HG02678 (cell line): ENCODE measurements around the gene UBC.

Experiments
- ATAC-seq: cut with Tn5 transposase; IDR thresholded peaks from one replicate; pipeline ENCODE4 v1.9.1; 2021; ENCODE audit warnings: mild to moderate bottlenecking, moderate library complexity; ENCODE audit not compliant: unreplicated experiment

The UBC gene

DNA sequence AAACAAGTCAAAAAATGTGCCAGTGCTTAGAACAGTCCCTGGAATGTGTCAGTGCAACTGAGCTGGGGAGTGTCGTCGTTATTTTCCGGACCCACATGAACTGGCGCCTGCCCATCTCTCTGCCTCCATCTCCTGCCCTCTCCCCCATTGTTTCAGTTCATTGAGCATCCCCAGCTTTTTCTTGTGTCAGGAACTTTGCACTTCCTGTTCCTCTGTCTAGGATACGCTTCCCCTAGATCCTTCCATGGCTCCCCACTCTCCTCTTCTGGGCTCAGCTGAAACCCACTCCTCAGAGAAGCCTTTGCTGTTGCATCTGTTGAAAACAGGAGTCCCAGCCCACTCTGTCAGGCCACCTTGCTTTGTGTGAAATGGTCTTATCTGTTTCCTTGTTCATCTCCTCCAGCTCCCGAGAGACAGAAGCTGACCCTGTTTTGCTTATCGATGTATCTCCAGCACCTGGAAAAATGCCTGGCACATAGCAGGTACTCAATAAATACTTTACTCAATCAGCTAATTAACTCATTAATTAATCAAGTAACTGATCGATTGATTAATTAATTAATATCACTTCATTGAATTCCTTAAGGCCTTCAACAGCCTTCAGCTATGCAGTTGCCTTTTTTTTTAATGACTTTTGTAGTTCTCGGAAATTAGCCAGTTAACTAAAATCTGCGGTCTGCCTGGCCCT, 48.1 kb downstream of the UBC start:
- no peak for ATAC-seq

DNA sequence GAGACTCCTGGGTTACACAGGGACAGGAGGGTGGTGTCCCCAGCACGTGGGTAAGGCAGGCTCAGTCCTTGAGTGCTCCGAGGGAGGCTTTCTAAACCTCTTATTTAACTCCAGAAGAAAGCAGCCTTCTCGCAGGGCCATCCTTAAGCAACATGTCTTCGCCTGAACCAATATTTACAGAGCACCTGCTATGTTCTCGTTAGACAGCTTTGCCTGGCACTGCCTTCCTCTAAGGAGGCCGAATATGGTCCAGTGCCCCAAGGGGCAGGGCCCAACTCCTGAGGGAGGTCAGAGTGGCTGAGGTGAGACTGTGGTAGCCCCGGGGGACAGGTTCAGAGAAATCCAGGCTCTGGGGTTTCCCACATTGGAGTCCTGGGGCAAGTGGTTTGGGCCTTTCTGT, 48.7 kb downstream of the UBC start:
- no peak for ATAC-seq

DNA sequence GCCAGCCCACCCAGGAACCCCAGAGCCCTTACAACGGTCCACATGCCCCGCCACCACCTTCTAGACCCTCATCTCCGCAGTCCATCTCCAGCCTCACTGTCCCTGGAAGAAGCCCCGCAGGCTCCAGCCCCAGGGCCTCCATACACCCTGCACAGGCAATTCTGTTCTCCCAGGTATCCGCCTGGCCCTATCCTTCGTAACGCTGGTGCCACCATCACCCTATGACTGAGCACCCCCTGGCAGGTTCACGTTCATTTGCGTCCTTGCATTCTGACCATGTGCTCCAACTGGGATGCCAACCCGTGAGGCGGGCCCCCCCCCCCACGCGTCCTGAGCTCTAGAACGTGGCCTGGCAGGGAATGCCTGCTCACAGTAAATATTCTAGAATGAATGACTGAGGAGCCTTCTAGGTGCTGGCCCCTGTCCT, 50.1 kb downstream of the UBC start:
- ATAC-seq, result no peak

DNA sequence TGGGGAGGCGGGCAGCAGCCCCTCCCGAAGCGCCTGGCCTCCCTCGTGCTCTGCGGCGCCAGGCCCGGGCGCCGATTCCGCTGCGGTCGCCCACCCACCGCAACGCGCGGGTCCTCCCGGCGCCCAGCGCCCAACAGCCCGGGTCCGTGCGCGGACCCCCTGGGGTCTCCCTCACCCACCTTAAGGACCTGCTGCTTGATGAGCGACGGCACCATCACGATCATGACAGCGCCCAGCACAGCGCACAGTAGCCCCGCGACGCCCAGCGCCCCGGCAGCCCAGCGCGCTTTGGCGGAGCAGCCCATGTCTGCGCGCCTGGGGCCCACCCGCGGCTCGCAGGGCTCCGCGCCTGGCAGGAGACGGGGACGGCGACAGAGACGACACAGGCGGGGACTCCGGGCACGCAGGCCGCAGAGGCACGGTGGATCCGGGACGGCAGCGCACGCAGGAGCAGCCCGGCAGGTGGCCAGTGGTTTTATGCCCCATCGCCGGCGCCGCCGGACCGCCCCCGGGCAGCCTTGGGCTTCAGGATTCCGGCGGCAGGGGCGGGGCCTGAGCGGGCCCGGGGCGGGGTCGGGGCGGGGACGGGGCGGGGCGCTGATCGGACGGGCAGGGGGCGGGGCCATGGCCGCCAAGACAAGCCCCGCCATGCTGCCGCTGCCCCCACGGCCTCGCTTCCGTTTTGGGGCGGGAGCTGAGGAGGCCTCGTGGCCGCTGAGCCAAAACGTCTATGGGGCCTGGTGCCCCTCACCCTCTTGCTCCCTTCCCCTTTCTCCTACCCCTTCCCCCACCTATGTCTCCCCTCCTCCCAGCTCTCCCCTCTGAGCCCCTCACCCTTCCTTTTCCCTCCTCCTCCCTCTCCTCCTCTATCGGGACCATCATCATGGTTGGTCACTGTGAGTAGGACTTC, 50.8 kb downstream of the UBC start, which contains the start of gene SCARB1:
SCARB1 (minus strand) TSS at position 449 of the 910 bp plus-strand sequence; CDS start at position 305, 144 bp downstream.
- ATAC-seq, result peak; percentile 78

DNA sequence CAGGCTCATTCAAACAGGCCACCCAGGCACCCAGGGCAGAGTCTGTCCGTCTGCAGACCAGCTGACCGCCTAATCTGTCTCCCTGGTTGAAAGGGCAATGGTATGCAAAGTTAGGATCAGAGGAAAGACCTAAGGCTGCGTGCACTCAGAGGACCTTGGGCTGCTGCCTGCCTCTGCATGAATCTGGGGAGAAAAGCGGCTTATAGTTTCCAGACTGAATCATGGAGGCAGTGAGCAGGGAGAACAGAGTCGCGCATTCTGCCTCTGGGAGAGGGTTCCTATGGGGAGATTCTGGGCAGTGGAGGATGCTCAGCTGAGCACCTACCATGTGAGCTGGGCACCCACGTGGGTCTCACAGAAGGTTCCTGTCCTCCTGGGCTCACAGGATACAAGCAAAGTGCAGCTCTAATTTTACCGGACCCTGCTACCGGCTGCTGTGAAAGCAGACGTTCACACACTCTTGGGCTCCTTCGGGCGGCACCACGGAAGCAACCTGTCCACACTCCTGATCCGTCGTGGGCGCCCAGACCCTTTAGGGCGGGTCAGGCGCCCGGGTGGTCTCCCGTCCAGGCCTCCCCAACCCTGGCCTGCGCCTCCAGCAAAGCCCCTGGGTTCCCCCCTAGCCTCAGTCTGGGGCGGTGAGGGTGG, 51.6 kb downstream of the UBC start:
- ATAC-seq, result peak; percentile 35

DNA sequence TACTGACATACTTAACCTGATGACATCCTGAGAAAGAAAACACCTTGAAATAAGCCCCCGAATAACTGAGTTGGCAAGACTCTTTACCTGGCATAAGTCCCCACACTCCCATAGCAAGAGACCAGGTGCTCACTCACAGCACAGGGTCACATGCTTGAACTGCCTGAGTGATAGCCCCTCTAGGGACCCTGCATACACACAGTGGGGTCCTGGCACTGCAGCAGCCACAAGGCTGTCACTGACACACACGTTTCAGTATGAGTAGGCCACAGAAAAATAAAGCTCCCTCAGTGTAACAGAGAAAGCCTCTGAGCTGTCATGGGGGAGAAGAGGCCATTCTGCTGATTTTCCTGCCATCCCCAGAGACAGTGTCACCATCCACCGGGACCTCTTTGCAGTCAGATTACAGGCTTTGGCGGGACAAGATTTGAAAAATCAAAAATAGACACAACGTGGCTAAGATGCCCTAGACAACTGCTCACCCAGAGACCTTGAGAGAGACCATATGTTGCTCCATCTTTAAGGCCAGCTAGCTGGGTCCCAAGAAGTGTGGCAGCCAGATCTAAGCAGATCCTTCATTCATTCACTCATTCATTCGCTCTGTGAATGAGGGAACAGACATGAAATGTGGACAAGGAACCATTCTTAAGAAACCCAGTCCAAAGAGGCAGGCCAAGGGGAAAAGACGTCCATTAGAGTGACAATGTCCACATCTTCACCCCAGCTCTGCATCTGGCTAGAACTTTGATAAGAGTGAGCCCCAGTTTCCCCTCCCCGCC, 52.4 kb downstream of the UBC start:
- no peak for ATAC-seq
